Pancreas (tissue), 10 donors: ENCODE measurements around the gene KCNJ5. TPM values are rescaled to one million over a fixed set of nuclear protein-coding genes. Genes with fewer than 3 reads are reported as not detected.

Source experiments
- ATAC-seq, 4 donors: fragments of 200-7000 bp; cut with Tn5 transposase; one replicate each; pipeline versions ENCODE4 v1.8.0 to v1.9.1; 2020; ENCODE audit warnings: mild to moderate bottlenecking in 4 of 4, moderate library complexity in 4 of 4
- DNase-seq, 6 donors: peaks; one replicate each; pipeline ENCODE4 v3.0.0-alpha.2; 2020
- FAIRE-seq: peaks from 2 replicates; lab custom pipeline; 2012; peaks lifted over from hg19 to GRCh38; lab: Jason Lieb, UNC
- H3K27ac ChIP-seq, 4 donors: fragments of 200-600 bp; sonication (generic); 1 replicate in 3 of 4; 2 replicates in 1 of 4; pipeline versions ENCODE4 v1.5.0 to v1.8.0; 2020
- H3K27me3 ChIP-seq, 4 donors: fragments of 200-600 bp; one replicate each; pipeline ENCODE4 v1.8.0; 2021
- H3K36me3 ChIP-seq, 3 donors: fragments of 200-600 bp; sonication (generic) in 1 of 3; one replicate each; pipeline versions ENCODE4 v1.5.0 to v1.8.0; 2020 to 2021
- H3K4me1 ChIP-seq, 3 donors: fragments of 200-600 bp; one replicate each; pipeline ENCODE4 v1.8.0; 2021
- H3K4me3 ChIP-seq, 4 donors: fragments of 200-600 bp; sonication (generic) in 2 of 4; one replicate each; pipeline versions ENCODE4 v1.5.0 to v1.8.0; 2020 to 2021
- H3K9me3 ChIP-seq, 4 donors: fragments of 200-600 bp; one replicate each; pipeline ENCODE4 v1.8.0; 2021
- CTCF ChIP-seq, 4 donors: fragments of 200-600 bp; sonication (generic) in 3 of 4; IDR thresholded peaks; one replicate each; pipeline versions ENCODE4 v1.5.0 to v1.8.0; 2021; ENCODE audit warnings: antibody characterized with exemption in 4 of 4
- WGBS, 2 donors: extraction: QIAGEN DNeasy Blood & Tissue Kit; methylation state at CpG; one replicate each; pipeline ENCODE4 v1.1.7; 2013; 5-methylcytosine and 5-hydroxymethylcytosine counted together
- intact Hi-C, 3 donors: fragments of 100-400 bp; cut with DNase I; formaldehyde crosslinking; loops; one replicate each; pipeline versions ENCODE4 v1.11.1 to v1.14.2; 2022
- polyA plus RNA-seq, 2 donors: library from polyadenylated mRNA; stranded (reverse); fragments of 200-250 nt; gene quantifications; one replicate each; pipeline ENCODE4 v1.2.3, GENCODE V29; 2013
- total RNA-seq, 6 donors: library from RNA; stranded (reverse); fragmentation: NEBNext Ultra II Directional in 4 of 6; extraction: Animal tissue kit (Norgen Biotek cat#: 25700) in 4 of 6; gene quantifications; one replicate each; pipeline versions ENCODE4 v1.2.1 to v1.2.4, GENCODE V29; 2021 to 2023
- donor health status: healthy with polysubstance abuse.
- donor health status: DM: no; HTN: no; CAD: no; lungs with moderate emphysema.
- donor health status: DM: no; HTN: no; CAD: no.
- donor health status: control.
- donor health status: control.
- donor health status: Bipolar disorder and iron deficiency.
- donor health status: DM: yes; HTN: yes; CAD: no.
- donor health status: DM: no; HTN: no; CAD: no.
- donor health status: DM: no; HTN: no; CAD: no.
- donor health status: DM: yes; HTN: yes; CAD: no.

The KCNJ5 gene
- total and polyA plus RNA-seq, 8 donors, result 1.1 to 17.6 (median 9.5) TPM

GRCh38 chr11:128846985-128847384 is 44.2 kb upstream of the KCNJ5 start:
- no peak for TF ChIP-seq CTCF (IDR thresholded peaks at IDR 0.05)
- Histone ChIP-seq H3K9me3 (no peaks in the 10 kb centered on the region), H3K27ac (no peak overlapping the region), H3K36me3 (no peaks in the 10 kb centered on the region), H3K4me1 (peaks cover 10 to 38% (median 19%) of the 10 kb centered on the region in 3 donors), H3K4me3 (no peak overlapping the region), H3K27me3 (no peaks in the 10 kb centered on the region)
- FAIRE-seq, result no peak
- ATAC-seq, result no peak
- no peak for DNase-seq
- intact Hi-C loops, result no loop called here
- WGBS, 2 donors, result 83 to 89% methylated on average over 4 of the region's 4 CpGs

- intact Hi-C loops, result no loop called here
- Histone ChIP-seq H3K4me1 (peaks cover 0 to 34% (median 8%) of the 10 kb centered on the region in 3 donors), H3K9me3 (no peaks in the 10 kb centered on the region), H3K27ac (no peak overlapping the region), H3K36me3 (no peaks in the 10 kb centered on the region), H3K4me3 (no peak overlapping the region), H3K27me3 (no peaks in the 10 kb centered on the region)
- DNase-seq (peak in 4 of 6 donors; percentile 49 to 85 (median 56)), ATAC-seq (peak in 3 of 4 donors; percentile 24 to 54 (median 32)), FAIRE-seq (no peak)
- 36 to 41% methylated on average over 10 of the region's 10 CpGs for WGBS, 2 donors
- TF ChIP-seq CTCF (IDR thresholded peaks at IDR 0.05), result peak in 3 of 4 donors; percentile 29 to 44 (median 43)
Observed at GRCh38 chr11:128848815-128849455, 42.2 kb upstream of the KCNJ5 start.

GRCh38 chr11:128852327-128853023 is 38.7 kb upstream of the KCNJ5 start:
- Histone ChIP-seq H3K9me3 (no peaks in the 10 kb centered on the region), H3K36me3 (no peaks in the 10 kb centered on the region), H3K27ac (peak overlapping the region in 3 of 4 donors; percentile 50 to 90 (median 82)), H3K27me3 (no peaks in the 10 kb centered on the region), H3K4me3 (no peak overlapping the region), H3K4me1 (peaks cover 0 to 51% (median 16%) of the 10 kb centered on the region in 3 donors)
- no peak for TF ChIP-seq CTCF (IDR thresholded peaks at IDR 0.05)
- intact Hi-C loops, result no loop called here
- no peak for FAIRE-seq
- WGBS, 2 donors, result 28 to 31% methylated on average over 13 of the region's 13 CpGs
- ATAC-seq, result peak; percentile 81 to 92 (median 86)
- peak in 5 of 6 donors; percentile 73 to 89 (median 76) for DNase-seq

- 89 to 91% methylated on average over 6 of the region's 6 CpGs for WGBS, 2 donors
- Histone ChIP-seq H3K4me1 (peaks cover 0 to 51% (median 16%) of the 10 kb centered on the region in 3 donors), H3K4me3 (no peak overlapping the region), H3K27ac (peak overlapping the region in 3 of 4 donors; percentile 54 to 69 (median 64)), H3K27me3 (no peaks in the 10 kb centered on the region), H3K9me3 (no peaks in the 10 kb centered on the region), H3K36me3 (no peaks in the 10 kb centered on the region)
- DNase-seq, result no peak
- intact Hi-C loops, result no loop called here
- no peak for FAIRE-seq
- no peak for ATAC-seq
- no peak for TF ChIP-seq CTCF (IDR thresholded peaks at IDR 0.05)
Observed at GRCh38 chr11:128853559-128853958, 37.6 kb upstream of the KCNJ5 start.
